ENCODE results near the gene ODF4. TPM values are rescaled to one million over a fixed set of nuclear protein-coding genes. Genes with fewer than 3 reads are reported as not detected.

Gene ODF4
- total RNA-seq, 1 experiment from 2014 or later = not detected

GRCh38 chr17:8380049-8380448 lies 40.4 kb downstream of the ODF4 start:
- TF ChIP-seq PRDM15 (CRISPR knock-in tag; IDR thresholded peaks at IDR 0.05) (no peak), NR1H2 (CRISPR knock-in tag; IDR thresholded peaks at IDR 0.05) (no peak), ZNF317 (CRISPR knock-in tag; IDR thresholded peaks at IDR 0.05; ENCODE audit: borderline replicate concordance, low read depth) (no peak), ZNF121 (CRISPR knock-in tag; IDR thresholded peaks at IDR 0.05) (no peak), MXD4 (CRISPR knock-in tag; IDR thresholded peaks at IDR 0.05; ENCODE audit: borderline replicate concordance) (no peak), RORB (CRISPR knock-in tag; IDR thresholded peaks at IDR 0.05) (no peak), ZNF219 (CRISPR knock-in tag; IDR thresholded peaks at IDR 0.05; ENCODE audit: borderline replicate concordance) (no peak), ZNF138 (CRISPR knock-in tag; conservative IDR thresholded peaks at IDR 0.05) (no peak), NFYB (CRISPR knock-in tag; conservative IDR thresholded peaks at IDR 0.05; ENCODE audit: low read depth) (no peak)
- ChIA-PET CTCF (interaction anchor here (0.9 to 1.1 kb wide), 2 partner anchors 41 to 366 kb away, joined by 3 read pairs; no protein-coding TSS in a partner anchor), POLR2A (no interaction called here)
- Mint-ChIP-seq H3K27ac (peak overlapping the region; percentile 91), H3K4me1 (peaks cover 58% of the 10 kb centered on the region), H3K27me3 (ENCODE audit: low read depth) (no peaks in the 10 kb centered on the region), H3K36me3 (peaks cover 63% of the 10 kb centered on the region), H3K9me3 (no peaks in the 10 kb centered on the region), H3K4me3 (peak overlapping the region; percentile 98)
- no peak for ATAC-seq
- no peak for DNase-seq (ENCODE audit: low spot score)

GRCh38 chr17:8382052-8382879 lies 42.6 kb downstream of the ODF4 start:
- no peak for DNase-seq (ENCODE audit: low spot score)
- ChIA-PET CTCF (interaction anchor here (0.6 to 2.1 kb wide), 4 partner anchors 27 to 88 kb away, joined by 3 to 27 read pairs (median 4); no protein-coding TSS in a partner anchor), POLR2A (interaction anchor here (0.6 to 0.7 kb wide), 4 partner anchors 46 to 103 kb away, joined by 3 to 7 read pairs (median 4); partner anchors contain the start of gene SLC25A35)
- peak overlapping the region; percentile 98 for H3K27ac Mint-ChIP-seq
- H3K36me3 Mint-ChIP-seq = peaks cover 58% of the 10 kb centered on the region
- no peaks in the 10 kb centered on the region for H3K27me3 Mint-ChIP-seq (ENCODE audit: low read depth)
- H3K4me3 Mint-ChIP-seq = peak overlapping the region; percentile 98
- peaks cover 51% of the 10 kb centered on the region for H3K4me1 Mint-ChIP-seq
- H3K9me3 Mint-ChIP-seq = no peaks in the 10 kb centered on the region
- ATAC-seq = no peak
- TF ChIP-seq ZMAT4 (CRISPR knock-in tag; IDR thresholded peaks at IDR 0.05) (peak; percentile 17; the same call in 1 of the 2 replicates), EMX1 (CRISPR knock-in tag; IDR thresholded peaks at IDR 0.05) (peak; percentile 83; the same call in 1 of the 2 replicates), NR1H2 (CRISPR knock-in tag; IDR thresholded peaks at IDR 0.05) (no peak), JUN (CRISPR knock-in tag; IDR thresholded peaks at IDR 0.05) (no peak), AR (CRISPR knock-in tag; IDR thresholded peaks at IDR 0.05) (0 out of 2 replicates have a peak, but pooled peaks have one; percentile 17), ETV6 (CRISPR knock-in tag; IDR thresholded peaks at IDR 0.05) (no peak), AFF4 (CRISPR knock-in tag; IDR thresholded peaks at IDR 0.05; ENCODE audit: borderline replicate concordance) (0 out of 2 replicates have a peak, but pooled peaks have one; percentile 6), SP1 (CRISPR knock-in tag; conservative IDR thresholded peaks at IDR 0.05) (no peak), ZNF671 (CRISPR knock-in tag; IDR thresholded peaks at IDR 0.05) (peak; percentile 64; the same call in 1 of the 2 replicates), ERG (CRISPR knock-in tag; IDR thresholded peaks at IDR 0.05) (no peak; the same call in 1 of the 2 replicates), SMAD3 (CRISPR knock-in tag; IDR thresholded peaks at IDR 0.05; ENCODE audit: borderline replicate concordance) (no peak), E2F4 (CRISPR knock-in tag; IDR thresholded peaks at IDR 0.05; ENCODE audit: borderline replicate concordance, low read depth) (no peak)

All from WTC11 (cell line).